GM12865 (cell line): ENCODE data around the gene RNU4-1.

Experiments
- DNase-seq: peaks from one replicate; pipeline ENCODE4 v3.0.0; 2010; ENCODE audit warnings: low read depth
- H3K4me3 ChIP-seq: 2 replicates; pipeline ENCODE4 v1.5.1; 2011; ENCODE audit warnings: mild to moderate bottlenecking, low read depth, low read length, control low read depth
- TF ChIP-seq, protein P1 (sequence below): IDR thresholded peaks from 2 replicates; pipeline ENCODE4 v1.5.1; 2011; ENCODE audit warnings: low read length, control low read depth, low read depth, inconsistent platforms; ENCODE audit not compliant: insufficient read depth; ENCODE audit errors: missing control alignments

RNU4-1 gene

DNA sequence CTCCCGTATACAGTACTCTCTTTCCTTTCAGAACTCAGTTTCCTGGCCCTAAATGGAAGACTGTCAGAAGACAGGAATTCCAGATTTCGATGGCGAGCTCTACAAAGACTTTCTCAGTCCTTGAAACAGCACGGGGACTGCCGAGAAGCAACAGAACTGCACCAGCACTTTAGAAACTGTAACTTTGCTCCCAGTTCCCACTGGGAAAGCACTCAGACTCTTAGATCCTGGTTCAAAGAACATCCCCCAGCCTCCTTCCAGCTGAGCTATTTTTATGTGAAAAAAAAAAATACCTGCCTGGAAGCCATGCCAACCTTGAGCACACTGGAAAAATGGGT, 29.3 kb downstream of the RNU4-1 start:
- H3K4me3 ChIP-seq: no peak overlapping the region
- DNase-seq: no peak
- TF ChIP-seq, protein P1, sequence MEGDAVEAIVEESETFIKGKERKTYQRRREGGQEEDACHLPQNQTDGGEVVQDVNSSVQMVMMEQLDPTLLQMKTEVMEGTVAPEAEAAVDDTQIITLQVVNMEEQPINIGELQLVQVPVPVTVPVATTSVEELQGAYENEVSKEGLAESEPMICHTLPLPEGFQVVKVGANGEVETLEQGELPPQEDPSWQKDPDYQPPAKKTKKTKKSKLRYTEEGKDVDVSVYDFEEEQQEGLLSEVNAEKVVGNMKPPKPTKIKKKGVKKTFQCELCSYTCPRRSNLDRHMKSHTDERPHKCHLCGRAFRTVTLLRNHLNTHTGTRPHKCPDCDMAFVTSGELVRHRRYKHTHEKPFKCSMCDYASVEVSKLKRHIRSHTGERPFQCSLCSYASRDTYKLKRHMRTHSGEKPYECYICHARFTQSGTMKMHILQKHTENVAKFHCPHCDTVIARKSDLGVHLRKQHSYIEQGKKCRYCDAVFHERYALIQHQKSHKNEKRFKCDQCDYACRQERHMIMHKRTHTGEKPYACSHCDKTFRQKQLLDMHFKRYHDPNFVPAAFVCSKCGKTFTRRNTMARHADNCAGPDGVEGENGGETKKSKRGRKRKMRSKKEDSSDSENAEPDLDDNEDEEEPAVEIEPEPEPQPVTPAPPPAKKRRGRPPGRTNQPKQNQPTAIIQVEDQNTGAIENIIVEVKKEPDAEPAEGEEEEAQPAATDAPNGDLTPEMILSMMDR: no peak

DNA sequence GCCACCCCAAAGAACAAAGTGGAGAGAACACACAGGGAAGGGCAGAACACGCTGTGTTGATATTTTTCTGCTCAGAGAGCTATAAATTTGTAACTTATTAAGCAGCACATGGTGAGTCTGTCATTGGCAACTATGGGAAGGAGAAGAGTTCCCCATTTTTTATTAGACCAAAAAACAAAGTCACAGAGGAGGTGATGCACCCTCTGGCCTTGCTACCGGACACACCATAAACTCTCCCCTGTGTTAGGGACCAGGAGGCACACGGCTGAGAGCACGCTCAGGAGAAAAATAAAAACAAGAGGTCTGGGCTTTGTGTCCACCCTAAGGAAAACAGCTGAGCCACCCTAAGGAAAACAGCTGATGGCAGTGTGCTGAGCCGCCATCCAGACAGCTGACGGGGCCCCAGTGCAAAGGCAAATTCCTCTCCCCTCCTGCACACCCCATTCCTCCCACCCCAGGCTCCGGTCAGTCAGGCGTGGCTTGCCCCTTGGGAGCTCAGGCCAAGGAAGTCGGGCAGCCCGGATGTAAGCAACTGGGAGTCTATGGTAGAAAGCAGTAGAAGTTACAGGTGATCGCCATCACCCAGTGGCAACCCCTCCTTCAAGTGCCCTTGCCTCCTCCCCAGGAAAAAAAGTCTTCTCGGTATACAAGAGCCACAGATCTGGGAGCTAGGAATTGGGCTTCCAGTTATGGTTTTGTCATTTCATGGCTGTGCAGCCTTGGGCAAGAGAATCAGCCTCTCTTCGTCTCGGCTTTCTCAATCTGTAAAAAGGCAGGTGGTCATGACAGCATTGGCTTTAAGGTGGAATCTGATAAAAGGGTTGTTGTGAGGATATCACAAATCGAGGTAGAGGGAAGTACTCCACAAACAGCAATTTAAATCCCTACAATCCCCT, 29.9 kb downstream of the RNU4-1 start:
- TF ChIP-seq, protein P1: no peak
- DNase-seq: no peak
- H3K4me3 ChIP-seq: no peak overlapping the region

DNA sequence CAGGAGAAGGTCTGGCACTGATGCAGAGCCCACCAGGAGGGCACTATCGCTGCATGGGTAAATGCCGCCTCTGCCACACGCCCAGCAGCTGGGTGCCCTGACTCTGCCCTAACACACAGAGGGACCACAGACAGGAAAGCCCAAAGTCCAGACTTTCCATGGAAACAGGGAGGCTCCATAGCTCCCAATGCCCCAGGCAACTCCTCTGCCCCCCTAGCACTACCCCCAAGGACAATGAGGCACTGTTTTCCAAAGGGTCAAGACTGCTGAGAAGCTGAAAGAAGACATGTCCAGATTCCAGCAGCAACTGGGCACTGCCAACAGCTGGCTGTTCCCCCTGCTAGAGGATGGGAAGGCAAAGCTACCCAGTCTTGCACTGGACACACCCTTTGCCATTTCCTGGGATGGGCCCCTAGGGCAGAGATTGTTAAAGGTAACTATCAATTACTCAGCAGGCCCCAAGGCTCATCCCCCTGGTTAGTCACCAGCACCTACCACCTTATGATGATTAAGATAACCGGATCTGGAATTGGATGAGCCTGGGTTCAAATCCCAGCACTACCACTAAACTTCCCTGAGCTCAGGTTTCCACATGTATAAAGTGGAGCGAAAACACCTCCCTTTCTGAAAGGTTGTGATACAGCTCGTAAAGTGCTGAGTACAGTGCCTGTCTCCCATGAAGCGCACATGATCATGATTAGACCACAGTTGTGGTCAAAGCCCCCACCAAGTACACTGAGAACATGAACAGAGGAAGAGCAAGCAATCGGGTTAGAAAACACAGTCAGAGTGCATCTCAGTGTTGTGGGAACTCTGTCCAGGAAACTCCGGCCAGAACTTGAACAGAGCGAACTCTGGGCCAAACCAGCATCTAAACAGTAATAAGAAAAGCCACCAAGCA, 30.8 kb downstream of the RNU4-1 start:
- TF ChIP-seq, protein P1: no peak
- H3K4me3 ChIP-seq: no peak overlapping the region
- DNase-seq: no peak

GRCh38 chr12:120260607-120261006, 32.4 kb downstream of the RNU4-1 start:
- no peak for DNase-seq
- no peak overlapping the region for H3K4me3 ChIP-seq
- TF ChIP-seq, protein P1: no peak

DNA sequence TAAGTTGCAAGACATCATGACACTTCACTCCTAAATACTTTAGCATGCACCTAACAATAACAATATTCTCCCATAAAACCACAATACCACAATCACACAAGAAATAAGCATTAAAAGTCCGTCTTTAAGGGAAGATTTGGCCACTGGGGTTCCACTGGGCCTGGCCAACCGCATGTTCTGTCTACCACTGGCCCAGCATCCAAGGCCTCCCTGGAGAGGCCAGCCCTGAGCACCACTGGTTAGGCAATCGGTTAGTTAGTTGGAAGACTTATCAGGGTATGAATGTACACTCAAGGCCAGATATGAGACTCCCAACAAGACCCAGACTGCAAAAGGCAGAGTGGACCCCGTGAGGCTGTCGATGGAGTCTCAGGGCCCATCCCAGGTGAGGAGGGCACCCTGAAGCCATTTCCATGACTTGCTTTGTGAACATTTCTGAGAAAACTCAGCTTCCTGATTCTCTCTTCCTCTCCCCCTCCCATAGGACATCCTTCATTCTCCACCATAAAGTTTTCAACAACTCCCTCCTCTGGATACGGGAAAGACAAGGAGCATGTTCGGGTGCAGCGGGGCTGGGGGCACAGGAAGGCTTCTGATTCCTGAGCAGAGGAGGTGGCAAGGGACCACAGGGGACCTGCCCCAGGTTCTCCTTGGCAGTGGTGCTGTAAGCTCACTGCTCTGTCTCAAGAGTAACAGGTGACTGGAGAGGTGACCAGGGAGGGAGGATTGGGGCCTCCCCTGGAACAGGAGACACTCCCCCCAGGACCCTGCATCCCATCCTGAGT, 33.4 kb downstream of the RNU4-1 start:
- TF ChIP-seq, protein P1: no peak
- DNase-seq: no peak
- no peak overlapping the region for H3K4me3 ChIP-seq

DNA sequence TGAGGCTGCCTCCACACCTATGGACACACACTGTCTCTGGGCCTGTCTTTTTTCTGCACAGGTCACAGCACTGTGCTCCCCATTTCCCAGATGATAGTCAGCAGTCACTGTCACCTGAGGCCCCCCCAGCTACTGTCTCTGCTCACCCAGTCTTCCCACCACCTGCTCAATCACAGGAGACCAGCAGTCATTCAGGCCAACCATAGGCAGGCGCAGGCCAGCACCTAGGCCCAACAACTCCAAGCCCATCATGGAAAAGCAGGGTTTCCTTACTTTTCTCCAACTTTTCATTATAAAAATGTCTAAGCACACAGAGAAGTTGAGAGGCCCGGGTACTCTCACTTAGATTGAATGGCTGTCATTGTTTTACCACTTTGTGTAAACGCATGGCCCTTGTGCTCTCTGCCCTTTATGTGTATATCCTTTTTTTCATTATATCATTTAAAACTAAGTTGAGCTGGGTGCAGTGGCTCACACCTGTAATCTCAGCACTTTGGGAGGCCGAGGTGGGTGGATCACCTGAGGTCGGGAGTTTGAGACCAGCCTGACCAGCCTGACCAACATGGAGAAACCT, 34.6 kb downstream of the RNU4-1 start:
- H3K4me3 ChIP-seq: no peak overlapping the region
- no peak for DNase-seq
- TF ChIP-seq, protein P1: no peak
